GM23338 (cell line): ENCODE data around the gene TMEM151B. TPM values are rescaled to one million over a fixed set of nuclear protein-coding genes. Genes with fewer than 3 reads are reported as not detected.

Experiments
- ATAC-seq: fragments of 200-7000 bp; cut with Tn5 transposase; 3 replicates; pipeline ENCODE4 v1.9.1; 2020
- DNase-seq: peaks from one replicate; pipeline ENCODE4 v3.0.0-alpha.2; 2015; ENCODE audit warnings: low spot score
- H2AFZ ChIP-seq: fragments of 200-600 bp; sonication (generic); 2 replicates; pipeline ENCODE4 v1.8.0; 2016; ENCODE audit warnings: antibody characterized with exemption, mild to moderate bottlenecking, moderate library complexity
- H3F3A ChIP-seq: fragments of 200-600 bp; sonication (generic); replicated peaks from 2 replicates; pipeline ENCODE4 v1.8.0; 2017; ENCODE audit warnings: antibody characterized with exemption, mixed run types, low read depth
- H3K27ac ChIP-seq: fragments of 200-600 bp; sonication (generic); 2 replicates; pipeline ENCODE4 v1.6.1; 2016; ENCODE audit warnings: low read depth
- H3K27me3 ChIP-seq: fragments of 200-600 bp; sonication (generic); 2 replicates; pipeline ENCODE4 v1.8.0; 2016; ENCODE audit warnings: mild to moderate bottlenecking, mixed run types, moderate library complexity; ENCODE audit not compliant: insufficient read depth
- H3K36me3 ChIP-seq: fragments of 200-600 bp; sonication (generic); 2 replicates; pipeline ENCODE4 v1.8.0; 2016; ENCODE audit warnings: mild to moderate bottlenecking; ENCODE audit not compliant: insufficient read depth
- H3K4me1 ChIP-seq: fragments of 200-600 bp; sonication (generic); 2 replicates; pipeline ENCODE4 v1.8.0; 2016; ENCODE audit warnings: mild to moderate bottlenecking, moderate library complexity; ENCODE audit not compliant: insufficient read depth
- H3K4me2 ChIP-seq: fragments of 200-600 bp; sonication (generic); 2 replicates; pipeline ENCODE4 v1.7.1; 2017; ENCODE audit warnings: mixed run types
- H3K4me3 ChIP-seq: fragments of 200-600 bp; sonication (generic); 2 replicates; pipeline ENCODE4 v1.6.1; 2016; ENCODE audit warnings: mixed run types
- H3K79me2 ChIP-seq: fragments of 200-600 bp; sonication (generic); replicated peaks from 2 replicates; pipeline ENCODE4 v1.8.0; 2017; ENCODE audit warnings: mild to moderate bottlenecking; ENCODE audit not compliant: insufficient read depth
- H3K9me2 ChIP-seq: fragments of 200-600 bp; sonication (generic); 2 replicates; pipeline ENCODE4 v1.8.0; 2017; ENCODE audit not compliant: insufficient read depth
- H4K20me1 ChIP-seq: fragments of 200-600 bp; sonication (generic); replicated peaks from 2 replicates; pipeline ENCODE4 v1.8.0; 2017; ENCODE audit warnings: mild to moderate bottlenecking; ENCODE audit not compliant: insufficient read depth
- H3K27ac Mint-ChIP-seq: 2 replicates; pipeline ENCODE4 v1.8.0; 2020; ENCODE audit warnings: inconsistent platforms, mild to moderate bottlenecking, moderate library complexity, mixed read lengths
- H3K27me3 Mint-ChIP-seq: 3 replicates; pipeline ENCODE4 v1.8.0; 2022; ENCODE audit warnings: low read depth, mild to moderate bottlenecking, moderate library complexity, mixed read lengths, inconsistent platforms; ENCODE audit not compliant: insufficient read depth, poor library complexity
- H3K36me3 Mint-ChIP-seq: 3 replicates; pipeline ENCODE4 v1.8.0; 2021; ENCODE audit warnings: low read depth, mild to moderate bottlenecking, inconsistent platforms, moderate library complexity, mixed read lengths
- H3K4me1 Mint-ChIP-seq: 3 replicates; pipeline ENCODE4 v1.8.0; 2020; ENCODE audit warnings: mild to moderate bottlenecking, inconsistent platforms, mixed read lengths
- H3K4me3 Mint-ChIP-seq: 3 replicates; pipeline ENCODE4 v1.8.0; 2021; ENCODE audit warnings: moderate library complexity, mild to moderate bottlenecking, inconsistent platforms, mixed read lengths
- H3K9me3 Mint-ChIP-seq: 3 replicates; pipeline ENCODE4 v1.8.0; 2020; ENCODE audit warnings: moderate library complexity, mild to moderate bottlenecking, inconsistent platforms, mixed read lengths
- CTCF ChIP-seq, 2 experiments: fragments of 200-600 bp in 1 of 2; sonication (generic) in 1 of 2; conservative IDR thresholded peaks; 2 replicates each; pipeline versions ENCODE4 v1.5.1 to v1.6.1; 2016 to 2017; ENCODE audit warnings: antibody characterized with exemption in 2 of 2, low read depth in 2 of 2, mild to moderate bottlenecking in 2 of 2, moderate library complexity in 1 of 2
- JUNB ChIP-seq: IDR thresholded peaks from one replicate; pipeline ENCODE4 v1.6.1; 2016; ENCODE audit warnings: antibody characterized with exemption; ENCODE audit not compliant: unreplicated experiment
- STAT1 ChIP-seq: IDR thresholded peaks from one replicate; pipeline ENCODE4 v1.6.1; 2016; ENCODE audit warnings: antibody characterized with exemption; ENCODE audit not compliant: unreplicated experiment
- ZNF114 ChIP-seq: fragments of 250-450 bp; sonication (Bioruptor Pico); IDR thresholded peaks from 2 replicates; pipeline ENCODE4 v1.5.0; 2020; ENCODE audit warnings: mild to moderate bottlenecking, moderate library complexity
- ZNF462 ChIP-seq: fragments of 250-450 bp; sonication (Bioruptor Pico); IDR thresholded peaks from 2 replicates; pipeline ENCODE4 v1.5.0; 2020; ENCODE audit warnings: mild to moderate bottlenecking, moderate library complexity
- polyA plus RNA-seq: library from polyadenylated mRNA; unstranded; fragments of >200 nt; fragmentation: Nextera tagmentation; extraction: Ambion mirVana; gene quantifications from 2 replicates; pipeline ENCODE4 v1.2.1, GENCODE V29; 2016
- total RNA-seq: library from RNA; depleted of rRNA; stranded (reverse); fragments of >200 nt; shearing (Covaris generic); gene quantifications from 2 replicates; pipeline ENCODE4 v1.2.3, GENCODE V29; 2014

TMEM151B gene
- total and polyA plus RNA-seq, 2 experiments from 2014 or later = 0.91 to 14.6 TPM

- peaks cover 54% of the 10 kb centered on the region for H3K4me1 Mint-ChIP-seq
Observed at GRCh38 chr6:44227148-44227793, 43.0 kb upstream of the TMEM151B start.

GRCh38 chr6:44228031-44228430, 42.2 kb upstream of the TMEM151B start:
- H3K27ac ChIP-seq = no peak overlapping the region
- peaks cover 63% of the 10 kb centered on the region for H3K36me3 Mint-ChIP-seq
- TF ChIP-seq JUNB = no peak
- TF ChIP-seq ZNF114 (CRISPR knock-in tag) = no peak
- no peak for TF ChIP-seq ZNF462 (CRISPR knock-in tag)
- no peak for TF ChIP-seq STAT1
- TF ChIP-seq CTCF (conservative IDR thresholded peaks at IDR 0.05; ENCODE audit: low read depth in 2 of 2) = no peak

More at GRCh38 chr6:44227148-44227793, 43.0 kb upstream of the TMEM151B start:
- Histone ChIP-seq H4K20me1 (peaks cover 38% of the 10 kb centered on the region), H3K36me3 (peaks cover under 1% of the 10 kb centered on the region; the same call in 1 of the 2 replicates), H3K4me3 (no peak overlapping the region), H3K27me3 (no peaks in the 10 kb centered on the region), H3K27ac (0 out of 2 replicates have a peak overlapping the region, but pooled peaks have one; percentile 55), H3K79me2 (peaks cover 42% of the 10 kb centered on the region), H3K4me2 (no peak overlapping the region), H3K9me2 (no peaks in the 10 kb centered on the region), H3K4me1 (peaks cover 36% of the 10 kb centered on the region), H3F3A (peaks cover 19% of the 10 kb centered on the region), H2AFZ (no peak overlapping the region)
- Mint-ChIP-seq H3K4me3 (peak overlapping the region; percentile 21; the same call in 1 of the 3 replicates), H3K27me3 (peaks cover 35% of the 10 kb centered on the region), H3K9me3 (no peaks in the 10 kb centered on the region; the same call in 2 of the 3 replicates), H3K27ac (no peak overlapping the region), H3K36me3 (peaks cover 57% of the 10 kb centered on the region)
- DNase-seq = peak; percentile 58
- ATAC-seq = peak; percentile 8
- no peak for TF ChIP-seq CTCF (conservative IDR thresholded peaks at IDR 0.05; ENCODE audit: low read depth in 2 of 2)

More at GRCh38 chr6:44228031-44228430, 42.2 kb upstream of the TMEM151B start:
- H3K27me3 Mint-ChIP-seq = peaks cover 30% of the 10 kb centered on the region
- H3K27ac Mint-ChIP-seq = peak overlapping the region; percentile 37; the same call in 1 of the 2 replicates
- Histone ChIP-seq H3K79me2 (peaks cover 42% of the 10 kb centered on the region), H3K36me3 (peaks cover 4% of the 10 kb centered on the region; the same call in 1 of the 2 replicates), H2AFZ (no peak overlapping the region), H3F3A (peaks cover 15% of the 10 kb centered on the region), H3K27me3 (no peaks in the 10 kb centered on the region), H3K4me3 (no peak overlapping the region), H3K4me2 (no peak overlapping the region), H3K9me2 (no peaks in the 10 kb centered on the region), H4K20me1 (peaks cover 38% of the 10 kb centered on the region), H3K4me1 (peaks cover 28% of the 10 kb centered on the region)
- DNase-seq = no peak
- no peak for ATAC-seq
- no peak overlapping the region for H3K4me3 Mint-ChIP-seq
- H3K4me1 Mint-ChIP-seq = peaks cover 50% of the 10 kb centered on the region
- H3K9me3 Mint-ChIP-seq = no peaks in the 10 kb centered on the region; the same call in 2 of the 3 replicates
